Left hindlimb (tissue), 1 donor: Measurements from ENCODE around the gene NUMA1.
A peak's percentile ranks its signal among the peaks of the same experiment; 100 is the strongest.

Experiments
- DNase-seq: peaks from one replicate; pipeline ENCODE4 v3.0.0-alpha.2; 2018

The NUMA1 gene

DNA sequence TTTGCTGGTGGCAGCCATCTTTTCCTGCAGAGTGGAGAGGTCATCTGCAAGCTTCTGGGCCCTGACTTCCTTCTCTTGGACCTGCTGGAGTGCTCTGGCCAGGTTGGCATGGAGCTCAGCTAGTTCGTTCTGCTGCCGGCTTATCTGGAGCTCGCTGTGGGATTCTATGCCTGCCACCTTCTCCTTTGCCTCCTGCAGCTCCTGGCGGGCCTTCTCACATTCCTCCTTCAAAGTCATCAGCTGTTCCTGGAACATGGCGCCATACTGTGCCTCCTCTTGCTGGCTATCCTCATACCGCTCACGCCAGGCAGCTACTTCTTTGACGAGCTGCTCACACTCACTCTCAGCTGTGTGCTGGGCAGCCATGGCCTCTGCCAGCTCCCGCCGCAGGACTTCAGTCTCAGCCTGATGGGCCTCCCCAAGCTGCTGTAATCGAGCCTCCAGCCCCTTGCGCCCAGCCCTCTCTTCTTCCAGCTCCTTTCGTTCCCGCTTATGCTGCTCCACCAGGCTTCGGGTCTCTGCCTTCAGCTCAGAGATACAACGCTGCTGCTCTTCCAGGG is 65.5 kb downstream of the NUMA1 start:
- no peak for DNase-seq

DNA sequence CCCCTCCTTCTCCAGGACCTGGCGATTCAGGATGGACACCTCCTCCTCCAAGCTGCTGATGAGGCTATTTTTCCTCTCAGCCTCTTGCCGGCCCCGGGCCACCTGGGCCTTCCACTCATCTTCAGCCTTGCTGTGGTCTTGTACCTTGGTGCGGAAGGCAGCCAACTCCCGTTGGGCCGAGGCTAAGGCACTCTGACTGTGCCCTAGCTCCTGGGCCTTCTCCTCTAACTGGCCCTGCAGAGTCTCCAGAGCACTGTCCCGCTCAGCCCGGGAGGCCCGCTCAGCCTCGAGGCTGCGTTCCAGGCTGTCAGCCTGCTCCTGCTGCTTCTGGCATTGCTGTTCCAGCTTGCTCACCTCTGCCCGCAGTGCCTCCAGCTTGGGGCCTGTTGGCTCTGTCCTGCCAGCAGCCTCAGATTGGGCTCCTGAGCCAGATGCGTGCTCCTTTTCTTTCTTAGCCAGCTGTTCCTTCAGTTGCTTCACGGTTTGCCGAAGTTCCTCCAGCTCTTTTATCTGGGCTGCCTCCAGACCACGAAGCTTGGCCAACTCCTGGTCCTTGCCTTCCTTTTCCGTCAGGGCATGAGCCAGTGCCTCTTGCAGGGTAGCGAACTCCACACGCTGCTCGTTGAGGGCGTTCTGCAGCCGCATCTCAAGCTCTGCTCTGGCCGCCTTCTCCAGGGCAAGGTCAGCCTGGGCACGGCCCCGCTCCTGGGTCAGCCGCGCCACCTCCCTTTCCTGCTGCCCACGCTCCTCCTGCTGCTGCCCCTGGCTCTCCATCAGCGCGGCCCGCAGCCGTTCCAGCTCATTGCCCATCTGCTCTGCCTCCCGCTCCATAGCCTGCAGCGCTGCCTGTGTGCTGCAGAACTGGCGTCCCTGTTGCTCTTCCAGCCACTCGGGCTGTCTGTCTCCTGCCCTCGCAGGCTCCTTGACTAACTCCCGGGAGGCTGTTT is 66.3 kb downstream of the NUMA1 start:
- DNase-seq = no peak

DNA sequence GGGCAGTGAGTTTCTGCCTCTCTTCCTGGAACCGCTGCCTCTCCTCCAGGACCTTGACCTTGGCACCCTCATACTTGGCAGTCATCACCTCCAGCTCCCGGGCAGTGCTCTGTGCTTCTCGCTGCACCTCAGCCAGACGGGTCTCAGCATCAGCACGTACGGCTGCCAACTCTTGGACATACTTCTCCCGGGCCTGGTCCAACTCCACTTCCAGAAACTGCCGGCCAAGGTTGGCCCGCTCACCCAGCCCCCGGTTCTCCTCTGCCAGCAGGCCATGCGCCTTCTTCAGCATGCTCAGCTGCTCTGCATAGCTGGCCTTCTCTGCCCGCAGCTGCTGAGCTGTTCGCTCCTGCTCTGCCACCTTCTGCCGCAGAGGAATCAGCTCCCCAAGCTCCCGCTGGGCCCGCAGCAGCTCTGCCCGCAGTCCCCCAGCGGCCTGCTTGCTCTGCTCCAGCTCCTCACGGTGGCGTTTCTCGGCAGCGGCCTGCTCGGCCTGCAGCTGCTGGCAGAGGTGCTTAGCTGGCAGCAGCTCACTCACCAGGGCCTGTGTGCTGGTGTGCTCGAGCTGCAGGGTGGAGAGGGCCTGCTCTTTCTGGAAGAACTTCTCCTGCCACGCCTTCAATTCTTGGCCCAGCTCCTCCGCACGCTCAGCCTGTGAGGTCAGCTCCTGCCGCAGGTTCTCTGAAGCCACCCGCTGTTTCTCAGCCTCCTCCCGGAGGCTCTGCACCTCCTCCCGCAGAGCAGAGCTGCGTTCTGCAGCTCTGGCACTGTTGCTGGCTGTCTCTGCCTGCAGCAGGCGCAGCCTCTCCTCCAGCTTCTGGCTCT is 67.2 kb downstream of the NUMA1 start:
- DNase-seq = peak; percentile 82

DNA sequence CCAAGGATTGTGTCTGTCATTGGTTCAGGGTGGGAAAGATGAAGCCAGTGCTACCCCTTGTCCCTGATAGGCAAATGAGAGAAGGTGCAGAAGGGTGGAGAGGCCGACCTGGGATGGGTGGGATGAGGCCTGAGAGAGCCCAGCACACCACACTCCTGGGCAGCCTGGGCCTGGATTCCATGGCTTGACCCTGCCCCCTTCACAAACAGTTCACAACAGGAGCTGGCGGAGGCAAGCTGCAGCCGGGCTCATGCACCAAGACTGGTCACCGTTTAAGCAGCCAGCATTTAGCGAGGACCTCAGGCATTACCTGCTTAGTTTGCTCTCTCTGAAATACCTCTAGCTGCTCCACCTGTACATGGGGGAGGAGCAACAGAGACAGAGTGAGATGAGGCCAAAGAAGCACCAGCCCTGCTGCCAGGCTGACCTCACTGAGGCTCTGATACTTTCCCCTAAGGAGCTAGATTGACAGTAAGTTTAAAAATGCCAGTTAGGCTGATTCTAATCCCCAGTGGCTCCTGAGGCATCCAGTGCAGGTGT is 68.2 kb downstream of the NUMA1 start:
- DNase-seq = no peak

DNA sequence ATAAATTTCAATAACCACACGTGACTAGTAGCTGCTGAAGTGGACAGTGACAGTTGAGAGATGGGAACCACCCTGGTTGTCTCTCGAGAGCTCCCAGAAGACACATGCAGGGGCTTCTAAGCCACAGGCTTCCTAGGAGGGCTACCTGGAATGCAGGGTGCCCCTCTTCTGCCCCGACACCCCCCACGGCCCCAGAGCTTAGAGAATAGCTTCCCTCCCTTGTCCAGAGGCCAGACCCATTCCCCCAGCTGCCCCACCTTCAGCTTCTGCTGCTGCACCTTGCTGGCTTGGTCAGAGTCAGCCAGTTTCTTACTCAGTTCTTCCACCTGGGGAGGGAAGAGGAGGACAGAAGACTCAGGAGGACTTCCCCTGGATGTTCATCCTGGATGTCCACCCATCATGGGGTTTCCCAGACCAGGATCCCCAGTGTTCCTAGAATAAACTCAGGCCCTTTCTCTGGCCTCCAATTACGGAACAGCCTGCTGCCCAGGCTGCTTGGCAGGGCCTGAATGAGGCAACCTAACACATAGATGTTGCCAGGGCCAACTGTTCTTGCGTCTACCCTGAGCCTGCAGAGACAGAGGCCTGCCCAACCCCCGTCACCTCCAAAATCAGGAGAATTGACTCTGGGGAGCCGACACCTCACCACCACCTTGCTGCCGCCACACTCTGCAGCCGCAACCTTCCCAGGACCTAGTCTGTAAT is 69.7 kb downstream of the NUMA1 start:
- no peak for DNase-seq

DNA sequence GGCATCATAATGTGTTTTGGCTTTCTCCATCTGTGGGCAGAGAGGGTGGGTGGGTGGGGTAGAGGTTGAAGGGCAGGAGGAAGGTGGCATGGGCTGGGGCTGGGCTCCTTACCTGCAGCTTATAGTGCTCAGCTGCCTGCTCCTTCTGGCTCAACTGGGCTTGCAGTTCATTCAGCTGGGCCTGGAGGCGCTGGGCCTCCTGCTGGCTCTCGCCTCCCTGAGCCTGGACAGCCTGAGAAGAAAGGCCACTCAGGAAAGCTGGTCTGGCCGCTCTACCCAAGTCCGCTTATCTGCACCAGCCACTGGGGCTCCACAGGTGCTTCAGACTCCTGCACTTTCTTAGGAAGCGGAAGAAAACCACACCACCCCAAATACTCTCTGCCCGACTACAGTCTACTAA is 71.2 kb downstream of the NUMA1 start:
- no peak for DNase-seq

DNA sequence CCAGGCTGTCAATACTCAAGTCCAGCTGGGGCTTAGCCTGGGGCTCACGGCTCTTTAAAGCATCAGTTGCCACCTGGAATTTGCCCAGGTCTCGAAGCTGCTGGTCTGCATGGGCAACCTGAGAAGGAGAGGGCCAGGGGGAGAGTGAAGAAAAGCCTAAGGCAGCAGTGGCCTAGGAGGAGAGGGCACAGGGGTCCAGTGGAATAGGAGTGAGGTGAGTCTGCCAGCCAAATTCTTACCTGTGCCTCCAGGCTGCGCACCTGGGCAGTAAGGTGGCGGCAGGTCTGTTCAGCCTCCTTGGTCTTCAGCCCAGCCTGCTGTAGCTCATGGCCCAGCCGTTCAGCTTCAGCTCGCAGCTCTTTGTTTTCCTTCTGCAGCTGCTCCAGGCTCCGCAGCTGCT is 71.6 kb downstream of the NUMA1 start:
- DNase-seq = no peak

DNA sequence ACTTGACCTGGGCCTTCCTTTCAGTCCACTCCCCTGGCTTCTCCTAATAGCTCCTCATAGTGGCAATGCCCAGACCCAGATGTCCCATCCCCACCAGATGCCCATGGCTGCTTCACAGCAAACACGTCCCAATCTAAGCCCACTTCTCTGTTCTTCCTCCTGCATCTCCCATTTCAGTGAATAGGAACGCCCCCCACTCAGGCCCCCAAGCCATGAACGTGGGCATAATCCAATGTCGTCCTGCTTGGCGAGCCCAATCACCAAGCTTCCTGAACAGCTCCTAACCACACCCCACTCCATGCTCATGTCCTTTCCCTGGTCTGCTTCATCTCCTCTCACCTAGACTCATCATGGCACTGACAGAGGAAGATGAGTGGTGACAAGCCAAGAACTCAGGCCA is 72.8 kb downstream of the NUMA1 start:
- DNase-seq = no peak

DNA sequence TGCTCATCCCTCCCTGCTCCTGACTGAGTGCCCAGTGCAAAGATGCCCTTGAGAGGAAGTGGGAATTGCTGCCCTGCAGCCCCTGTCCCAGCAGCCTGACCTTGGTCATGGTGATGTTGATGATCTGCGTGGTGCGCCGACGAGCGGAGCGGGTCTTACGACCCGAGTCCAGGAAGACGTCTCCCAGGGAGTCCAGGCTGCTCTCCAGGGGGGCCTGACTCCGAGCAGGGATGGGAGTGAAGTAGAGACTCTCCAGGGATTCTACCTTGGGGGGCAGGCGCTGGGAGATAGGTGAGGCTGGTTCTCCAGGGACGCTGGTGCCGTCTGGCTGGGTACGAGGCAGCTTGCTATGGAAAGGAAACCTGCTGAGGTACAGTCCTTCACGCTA is 73.3 kb downstream of the NUMA1 start:
- no peak for DNase-seq

DNA sequence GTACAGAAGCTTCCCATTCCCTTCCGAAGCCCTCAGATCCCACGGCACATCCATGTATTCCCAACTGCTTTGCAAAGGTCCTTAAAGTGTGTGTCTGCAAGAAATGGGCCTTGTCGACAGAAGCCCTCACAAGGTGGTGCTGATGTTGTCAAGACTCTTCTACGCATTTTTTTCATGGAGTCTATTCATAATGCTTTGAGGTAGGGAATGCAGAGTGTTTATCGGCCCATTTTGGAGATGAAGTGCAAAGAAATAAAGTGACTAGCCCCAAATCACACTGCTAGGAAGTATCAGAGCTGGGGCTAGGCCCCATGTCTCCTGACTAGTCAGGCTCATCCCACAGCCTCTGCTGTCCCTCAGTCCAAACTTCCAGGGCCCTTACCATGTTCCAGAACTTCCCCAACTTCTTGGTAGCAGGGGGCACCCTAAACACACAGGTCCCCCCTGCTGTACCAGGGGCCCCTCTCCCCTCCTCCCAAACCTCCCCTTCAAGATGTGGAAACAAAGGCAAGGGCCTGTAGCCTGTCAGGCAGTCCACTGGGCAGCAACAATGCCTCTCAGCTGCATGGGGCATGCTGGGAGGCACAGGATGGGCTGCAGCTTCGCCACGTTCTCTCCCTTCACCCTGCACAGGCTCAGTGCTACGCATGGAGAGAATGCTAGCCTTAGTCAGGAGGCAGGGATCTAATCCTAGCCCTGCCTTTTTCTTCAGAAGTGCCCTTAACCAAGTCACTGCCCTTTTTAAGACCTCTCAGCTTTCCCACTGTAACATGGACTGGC is 73.8 kb downstream of the NUMA1 start:
- DNase-seq = no peak

DNA sequence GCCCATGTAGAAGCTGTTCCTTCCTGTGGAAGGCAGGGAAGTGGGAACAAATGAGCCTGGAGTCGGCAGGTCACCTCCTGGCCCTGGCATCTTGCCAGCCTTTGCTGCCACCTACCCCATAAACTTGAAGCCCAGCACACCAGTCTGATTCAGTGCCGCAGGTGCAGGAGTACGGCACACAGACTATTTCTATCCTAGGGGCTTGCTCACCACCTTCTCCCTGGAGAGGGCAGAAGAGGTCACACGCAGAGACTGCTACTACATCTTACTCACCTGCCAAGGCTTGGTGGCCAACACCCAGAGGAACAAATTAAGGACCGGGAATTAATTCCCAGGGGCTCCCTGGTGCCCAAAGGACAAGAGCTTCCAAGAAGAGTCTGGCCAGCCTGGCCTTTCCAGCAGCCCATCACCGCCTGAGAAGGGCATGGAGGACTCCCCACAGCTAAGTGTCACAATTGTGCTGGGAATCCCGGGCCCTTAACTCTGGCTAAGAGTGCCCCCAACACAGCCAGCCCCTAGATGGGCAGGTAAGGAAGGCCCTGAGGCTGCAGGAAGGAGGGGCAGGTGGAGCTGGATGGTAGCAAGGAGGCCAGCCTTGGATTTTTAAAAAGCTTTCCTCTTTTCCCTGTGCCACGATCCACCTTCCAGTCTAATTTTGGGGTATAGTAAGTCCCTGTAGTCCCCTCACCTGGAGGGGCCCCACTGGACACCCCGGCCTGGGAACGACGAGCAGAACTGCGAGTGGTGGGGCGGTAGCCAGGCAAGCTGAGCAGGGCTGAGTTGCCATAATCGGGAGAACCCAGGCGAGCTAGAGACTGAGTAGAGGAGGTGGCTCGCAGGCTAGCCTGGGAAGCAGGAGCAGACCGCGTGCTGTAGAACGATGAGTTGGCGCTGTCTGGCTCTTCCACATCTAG is 74.7 kb downstream of the NUMA1 start:
- DNase-seq = no peak

DNA sequence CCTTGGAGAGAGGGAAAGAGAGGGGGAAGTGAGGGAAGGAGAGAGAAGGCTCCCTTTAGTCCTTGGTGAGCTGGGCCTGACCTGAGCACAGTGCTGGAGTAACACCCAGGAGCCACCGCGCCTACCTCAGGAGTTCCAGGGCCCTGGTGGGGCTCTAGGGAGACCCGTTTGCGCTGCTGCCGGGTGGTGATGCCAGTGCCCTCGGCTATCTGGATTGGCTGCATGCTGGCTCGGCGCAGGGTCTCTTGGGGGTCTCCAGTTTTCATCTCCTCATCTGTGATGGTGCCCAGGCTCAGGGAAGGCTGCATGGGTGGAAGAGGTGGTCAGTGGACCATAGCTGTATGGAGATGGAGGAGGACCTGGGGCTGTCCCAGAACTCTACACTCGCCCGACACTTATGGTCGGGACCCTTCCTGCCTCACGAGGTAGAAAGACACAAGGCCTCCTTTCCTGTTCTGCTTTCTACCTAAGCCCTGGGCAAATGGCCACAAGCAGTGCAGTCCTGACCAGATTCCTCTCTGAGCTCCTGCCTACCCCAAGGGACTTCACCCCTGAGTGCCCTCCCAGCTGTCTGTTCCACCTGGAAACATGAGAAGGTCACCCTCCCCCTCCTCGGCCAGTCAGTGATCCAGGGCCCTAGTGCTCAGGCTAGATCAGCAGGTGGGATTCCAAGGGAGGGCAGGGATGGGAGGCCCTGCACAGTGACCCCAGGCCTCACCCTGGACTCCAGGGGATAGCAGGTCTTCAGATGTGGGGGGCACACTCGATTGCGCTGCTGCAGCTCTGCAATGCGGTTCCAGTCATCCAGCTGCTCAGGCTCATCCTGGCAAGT is 75.6 kb downstream of the NUMA1 start:
- DNase-seq = no peak

DNA sequence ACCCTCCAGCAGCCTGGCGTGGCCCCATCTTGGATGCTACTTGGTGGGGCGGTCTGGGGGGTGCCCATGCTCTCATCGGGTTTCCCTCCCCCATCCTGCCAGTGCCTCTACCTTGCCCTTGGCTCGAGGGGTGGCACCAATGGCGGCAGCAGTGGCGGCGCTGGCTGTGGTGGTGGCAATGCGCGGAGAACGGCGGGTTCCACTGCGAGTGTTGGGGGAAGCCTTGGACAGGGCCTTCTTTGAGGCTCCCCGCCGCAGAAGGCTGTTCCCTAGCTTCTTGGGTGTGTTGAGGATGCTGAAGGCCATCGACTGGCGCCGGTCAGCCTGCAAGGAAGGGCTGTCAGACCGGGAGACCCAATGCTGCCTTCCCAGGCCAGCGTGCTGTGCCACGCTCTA is 76.6 kb downstream of the NUMA1 start:
- DNase-seq = no peak

DNA sequence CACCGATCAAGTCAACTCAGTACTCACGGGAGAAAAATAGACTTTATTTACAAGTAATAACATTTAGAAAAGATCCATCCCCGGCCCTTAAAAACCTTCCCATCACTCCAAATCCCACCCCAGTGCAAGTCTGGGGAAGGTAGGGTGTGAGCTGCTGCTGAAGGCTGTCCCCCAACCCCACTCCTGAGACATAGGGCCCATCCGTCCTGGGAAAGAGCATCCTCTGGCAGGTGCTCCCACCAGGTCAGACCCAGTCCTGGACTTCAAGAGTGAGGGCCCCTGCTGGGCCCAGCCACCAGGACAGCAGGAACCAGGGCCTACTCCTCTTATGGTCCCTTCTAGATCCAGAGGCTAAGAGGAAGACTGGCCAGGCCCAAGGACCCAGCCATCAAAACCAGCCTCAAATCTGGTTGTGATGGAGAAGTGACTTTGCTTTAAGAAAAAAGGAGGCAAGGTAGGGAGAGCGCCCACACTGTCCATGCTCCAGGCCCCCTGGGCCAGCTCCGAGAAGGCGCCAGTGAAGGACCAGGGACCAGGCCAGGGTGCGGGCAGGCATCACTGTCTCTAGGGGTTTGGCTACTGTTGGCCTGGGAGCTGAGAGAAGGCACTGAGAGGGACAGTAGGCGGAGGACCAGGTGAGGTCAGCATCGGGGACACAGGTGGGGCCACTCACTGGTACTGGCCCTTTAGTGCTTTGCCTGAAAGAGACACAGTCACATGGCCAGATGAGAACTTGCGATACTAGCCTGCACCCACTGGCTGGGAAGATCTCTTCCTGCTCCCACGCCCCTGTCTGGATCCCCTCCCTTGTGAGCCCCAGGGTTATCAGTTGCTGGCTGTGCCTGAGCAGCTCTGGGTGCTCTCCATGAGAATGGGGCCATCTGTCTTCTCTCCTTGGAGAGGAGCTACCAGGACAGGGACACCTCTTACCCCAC is 77.2 kb downstream of the NUMA1 start:
- DNase-seq = no peak

DNA sequence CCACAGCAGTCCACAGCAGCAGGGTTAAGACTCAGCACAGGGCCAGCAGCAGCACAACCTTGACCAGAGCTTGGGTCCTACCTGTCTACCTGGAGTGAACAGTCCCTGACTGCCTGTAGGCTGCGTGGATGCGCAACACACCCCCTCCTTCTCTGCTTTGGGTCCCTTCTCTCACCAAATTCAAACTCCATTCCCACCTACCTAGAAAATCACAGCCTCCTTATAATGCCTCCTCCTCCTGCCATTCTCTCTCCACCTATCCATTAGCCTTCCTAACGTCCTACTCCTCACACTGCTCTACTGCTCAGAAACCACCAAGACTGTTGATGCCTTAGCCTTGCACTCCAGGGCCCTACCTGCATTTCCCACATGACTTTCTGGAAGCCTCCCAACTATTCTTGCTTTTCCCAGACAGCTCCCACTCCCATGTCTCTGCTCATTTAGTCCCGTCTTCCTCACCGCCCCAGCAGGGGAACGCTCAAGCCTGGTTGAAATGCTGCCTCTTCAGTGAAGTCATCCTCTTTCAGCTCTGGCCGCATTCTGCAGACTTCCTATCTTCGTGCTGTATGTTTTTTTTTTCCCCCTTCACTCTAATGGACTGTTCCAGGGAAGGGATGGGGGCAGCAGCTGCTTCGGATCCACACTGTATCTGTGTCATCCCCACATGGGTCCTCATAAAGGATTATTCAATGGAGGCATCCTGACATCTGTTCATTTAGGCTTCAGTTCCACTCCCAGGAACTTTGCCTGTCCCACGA is 78.3 kb downstream of the NUMA1 start:
- DNase-seq = no peak

DNA sequence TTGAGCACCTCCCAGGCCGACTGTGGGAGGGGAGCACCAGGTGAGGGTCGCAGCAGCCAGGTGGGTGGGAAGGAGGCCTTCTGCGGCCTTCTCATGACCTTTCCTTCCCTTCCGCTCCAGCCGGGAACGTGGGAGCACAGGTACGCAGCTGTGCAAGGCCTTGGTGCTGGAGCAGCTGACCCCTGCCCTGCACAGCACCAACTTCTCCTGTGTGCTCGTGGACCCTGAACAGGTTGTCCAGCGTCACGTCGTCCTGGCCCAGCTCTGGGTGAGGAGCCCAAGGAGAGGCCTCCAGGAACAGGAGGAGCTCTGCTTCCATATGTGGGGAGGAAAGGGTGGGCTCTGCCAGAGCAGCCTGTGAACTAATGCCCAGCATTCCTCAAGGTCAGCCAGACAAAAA is 79.1 kb downstream of the NUMA1 start:
- no peak for DNase-seq

DNA sequence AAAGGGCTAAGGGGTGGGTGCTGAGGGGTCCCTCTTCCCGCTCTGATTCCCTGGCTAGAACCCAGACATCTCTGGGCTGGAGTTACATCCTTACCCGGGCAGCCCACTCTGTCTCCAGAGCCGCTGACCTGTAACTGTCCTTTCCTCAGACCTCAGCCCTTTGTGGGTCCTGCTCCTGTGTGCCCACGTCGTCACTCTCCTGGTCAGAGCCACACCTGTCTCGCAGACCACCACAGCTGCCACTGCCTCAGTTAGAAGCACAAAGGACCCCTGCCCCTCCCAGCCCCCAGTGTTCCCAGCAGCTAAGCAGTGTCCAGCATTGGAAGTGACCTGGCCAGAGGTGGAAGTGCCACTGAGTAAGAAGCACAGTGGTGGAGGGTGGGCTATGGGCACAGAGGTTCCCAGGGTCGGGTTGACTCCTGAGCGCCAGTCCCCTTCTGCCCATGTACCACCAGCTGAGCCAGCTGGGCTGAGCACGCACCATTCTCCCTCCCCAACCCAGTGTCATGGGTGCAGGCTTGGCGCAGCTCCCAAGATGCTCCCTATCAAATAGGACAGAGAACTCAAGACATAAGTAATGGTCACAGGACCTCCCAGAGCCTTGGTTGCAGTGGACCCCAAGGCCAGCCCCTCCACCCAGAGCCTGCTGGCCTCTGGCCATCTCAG is 80.0 kb downstream of the NUMA1 start:
- no peak for DNase-seq
